Measurements from ENCODE around the gene FOXL1. TPM values are rescaled to one million over a fixed set of nuclear protein-coding genes. Genes with fewer than 3 reads are reported as not detected.

The FOXL1 gene
- total RNA-seq, 4 donors from 2014 or later: 0.52 to 0.83 (median 0.69) TPM

GRCh38 chr16:86598607-86599565 is 20.5 kb downstream of the FOXL1 start:
- Histone ChIP-seq H3K4me1 (peaks cover 0 to 15% (median 10%) of the 10 kb centered on the region in 4 donors), H3K27me3 (peaks cover 0 to 92% (median 12%) of the 10 kb centered on the region in 4 donors), H3K4me3 (no peak overlapping the region), H3K9me3 (no peaks in the 10 kb centered on the region), H3K27ac (replicated peaks in 1 of 4) (no peak overlapping the region), H3K36me3 (no peaks in the 10 kb centered on the region)
- TF ChIP-seq POLR2A (IDR thresholded peaks at IDR 0.05; ENCODE audit: low read depth) (no peak), POLR2AphosphoS5 (IDR thresholded peaks at IDR 0.05) (no peak), EP300 (IDR thresholded peaks at IDR 0.05) (no peak), CTCF (IDR thresholded peaks at IDR 0.05) (no peak)
- intact Hi-C loops (cut with DNase I): no loop called here
- no peak for DNase-seq (ENCODE audit: extremely low spot score)
- WGBS: 56% methylated on average over 21 of the region's 22 CpGs

- H3K4me1 ChIP-seq: peaks cover 0 to 4% (median 0%) of the 10 kb centered on the region in 4 donors
- peaks cover 0 to 97% (median 5%) of the 10 kb centered on the region in 4 donors for H3K27me3 ChIP-seq
- intact Hi-C loops (cut with DNase I): no loop called here
- no peaks in the 10 kb centered on the region for H3K9me3 ChIP-seq
- no peak overlapping the region for H3K4me3 ChIP-seq
- 83% methylated on average over 2 of the region's 2 CpGs for WGBS
- TF ChIP-seq POLR2A (IDR thresholded peaks at IDR 0.05; ENCODE audit: low read depth) (no peak), EP300 (IDR thresholded peaks at IDR 0.05) (no peak), POLR2AphosphoS5 (IDR thresholded peaks at IDR 0.05) (no peak), CTCF (IDR thresholded peaks at IDR 0.05) (no peak)
- H3K36me3 ChIP-seq: no peaks in the 10 kb centered on the region
- no peak for DNase-seq (ENCODE audit: extremely low spot score)
- H3K27ac ChIP-seq (replicated peaks in 1 of 4): no peak overlapping the region
Measured at GRCh38 chr16:86601356-86601755, 23.0 kb downstream of the FOXL1 start.

- Histone ChIP-seq H3K4me3 (no peak overlapping the region), H3K4me1 (peaks cover 0 to 4% (median 0%) of the 10 kb centered on the region in 4 donors)
Measured at GRCh38 chr16:86602521-86602920, 24.2 kb downstream of the FOXL1 start.

GRCh38 chr16:86604436-86605193 is 26.3 kb downstream of the FOXL1 start:
- intact Hi-C loops (cut with DNase I): no loop called here
- Histone ChIP-seq H3K27ac (replicated peaks in 1 of 4) (no peak overlapping the region), H3K9me3 (no peaks in the 10 kb centered on the region), H3K4me3 (peak overlapping the region in 2 of 4 donors; percentile 10 to 24), H3K36me3 (no peaks in the 10 kb centered on the region), H3K4me1 (no peaks in the 10 kb centered on the region), H3K27me3 (peaks cover 0 to 96% (median 2%) of the 10 kb centered on the region in 4 donors)
- 66% methylated on average over 16 of the region's 16 CpGs for WGBS
- DNase-seq (ENCODE audit: extremely low spot score): no peak
- no peak for TF ChIP-seq POLR2AphosphoS5 (IDR thresholded peaks at IDR 0.05)
- no peak for TF ChIP-seq POLR2A (IDR thresholded peaks at IDR 0.05; ENCODE audit: low read depth)
- TF ChIP-seq CTCF (IDR thresholded peaks at IDR 0.05): no peak
- TF ChIP-seq EP300 (IDR thresholded peaks at IDR 0.05): no peak

More at GRCh38 chr16:86602521-86602920, 24.2 kb downstream of the FOXL1 start:
- no peaks in the 10 kb centered on the region for H3K36me3 ChIP-seq
- H3K27ac ChIP-seq (replicated peaks in 1 of 4): no peak overlapping the region
- peaks cover 0 to 96% (median 3%) of the 10 kb centered on the region in 4 donors for H3K27me3 ChIP-seq
- no peak for DNase-seq (ENCODE audit: extremely low spot score)
- 84% methylated on average over 4 of the region's 4 CpGs for WGBS
- TF ChIP-seq EP300 (IDR thresholded peaks at IDR 0.05) (no peak), POLR2AphosphoS5 (IDR thresholded peaks at IDR 0.05) (no peak), POLR2A (IDR thresholded peaks at IDR 0.05; ENCODE audit: low read depth) (no peak), CTCF (IDR thresholded peaks at IDR 0.05) (no peak)
- H3K9me3 ChIP-seq: no peaks in the 10 kb centered on the region
- intact Hi-C loops (cut with DNase I): no loop called here

Data from esophagus muscularis mucosa (tissue), 4 donors.